Stomach (tissue), 9 donors: ENCODE data around the gene BCR. TPM values are rescaled to one million over a fixed set of nuclear protein-coding genes. Genes with fewer than 3 reads are reported as not detected.
A peak's percentile ranks its signal among the peaks of the same experiment; 100 is the strongest.
"Not testable (repeated sequence)": the region's sequence is repeated elsewhere in the genome, so short reads cannot be mapped to it uniquely, and the experiment has no call there.

Experiments used
- DNase-seq, 2 donors: peaks; one replicate each; pipeline versions ENCODE4 v3.0.0 to v3.0.0-alpha.2; 2013 to 2019
- H3K27ac ChIP-seq, 5 donors: fragments of 200-600 bp in 4 of 5; sonication (generic) in 4 of 5; one replicate each; pipeline ENCODE4 v1.5.1; 2013 to 2019; ENCODE audit warnings: mild to moderate bottlenecking in 1 of 5, moderate library complexity in 1 of 5
- H3K27me3 ChIP-seq, 3 donors: fragments of 200-600 bp; sonication (generic); one replicate each; pipeline ENCODE4 v1.5.1; 2017 to 2019; ENCODE audit warnings: mixed run types in 1 of 3
- H3K36me3 ChIP-seq, 4 donors: fragments of 200-600 bp; sonication (generic); 1 replicate in 3 of 4; 2 replicates in 1 of 4; pipeline ENCODE4 v1.5.1; 2016 to 2019
- H3K4me1 ChIP-seq, 4 donors: fragments of 200-600 bp; sonication (generic); one replicate each; pipeline ENCODE4 v1.5.1; 2016 to 2019
- H3K4me3 ChIP-seq, 4 donors: fragments of 200-600 bp; sonication (generic) in 3 of 4; one replicate each; pipeline ENCODE4 v1.5.1; 2016 to 2019; ENCODE audit warnings: mild to moderate bottlenecking in 1 of 4
- H3K9me3 ChIP-seq, 4 donors: fragments of 200-600 bp; sonication (generic); one replicate each; pipeline ENCODE4 v1.5.1; 2016 to 2019
- CTCF ChIP-seq, 7 experiments: fragments of 450-650 bp in 4 of 7; fragments of 200-600 bp in 3 of 7; sonication (generic) in 3 of 7; IDR thresholded peaks; one replicate each; pipeline ENCODE4 v1.5.1; 2016 to 2019; ENCODE audit warnings: antibody characterized with exemption in 7 of 7, control low read depth in 2 of 7, mild to moderate bottlenecking in 1 of 7
- EP300 ChIP-seq: sonication (generic); formaldehyde crosslinking; IDR thresholded peaks from one replicate; pipeline ENCODE4 v1.6.1; 2017; ENCODE audit warnings: antibody characterized with exemption
- POLR2A ChIP-seq, 4 donors: fragments of 450-650 bp; IDR thresholded peaks; one replicate each; pipeline ENCODE4 v1.6.1; 2016; ENCODE audit warnings: antibody characterized with exemption in 4 of 4, control low read depth in 2 of 4, mild to moderate bottlenecking in 1 of 4, moderate library complexity in 1 of 4
- POLR2AphosphoS5 ChIP-seq, 3 donors: sonication (generic); formaldehyde crosslinking; IDR thresholded peaks; one replicate each; pipeline ENCODE4 v1.6.1; 2016; ENCODE audit warnings: antibody characterized with exemption in 3 of 3
- WGBS, 5 donors: extraction: QIAGEN DNeasy Blood & Tissue Kit in 3 of 5; methylation state at CpG; one replicate each; pipeline versions ENCODE4 v1.1.5 to v1.1.7; 2013 to 2018; 5-methylcytosine and 5-hydroxymethylcytosine counted together
- intact Hi-C: fragments of 100-400 bp; cut with DNase I; formaldehyde crosslinking; loops from one replicate; pipeline ENCODE4 v1.15.1; 2023; ENCODE audit warnings: low total_unique reads
- polyA plus RNA-seq, 3 donors: library from polyadenylated mRNA; stranded (reverse); fragments of 200-250 nt; gene quantifications; one replicate each; pipeline ENCODE4 v1.2.3, GENCODE V29; 2013
- total RNA-seq, 5 donors: library from RNA; depleted of rRNA; stranded (reverse); fragments of >200 nt; gene quantifications; one replicate each; pipeline versions ENCODE4 v1.1.0 to v1.2.3, GENCODE V29; 2014 to 2016
- donor health status: healthy with polysubstance abuse.
- donor health status: Bipolar disorder and iron deficiency.
- donor health status: healthy.

BCR gene
- total and polyA plus RNA-seq, 8 donors: 10.4 to 80.1 (median 19.6) TPM

DNA sequence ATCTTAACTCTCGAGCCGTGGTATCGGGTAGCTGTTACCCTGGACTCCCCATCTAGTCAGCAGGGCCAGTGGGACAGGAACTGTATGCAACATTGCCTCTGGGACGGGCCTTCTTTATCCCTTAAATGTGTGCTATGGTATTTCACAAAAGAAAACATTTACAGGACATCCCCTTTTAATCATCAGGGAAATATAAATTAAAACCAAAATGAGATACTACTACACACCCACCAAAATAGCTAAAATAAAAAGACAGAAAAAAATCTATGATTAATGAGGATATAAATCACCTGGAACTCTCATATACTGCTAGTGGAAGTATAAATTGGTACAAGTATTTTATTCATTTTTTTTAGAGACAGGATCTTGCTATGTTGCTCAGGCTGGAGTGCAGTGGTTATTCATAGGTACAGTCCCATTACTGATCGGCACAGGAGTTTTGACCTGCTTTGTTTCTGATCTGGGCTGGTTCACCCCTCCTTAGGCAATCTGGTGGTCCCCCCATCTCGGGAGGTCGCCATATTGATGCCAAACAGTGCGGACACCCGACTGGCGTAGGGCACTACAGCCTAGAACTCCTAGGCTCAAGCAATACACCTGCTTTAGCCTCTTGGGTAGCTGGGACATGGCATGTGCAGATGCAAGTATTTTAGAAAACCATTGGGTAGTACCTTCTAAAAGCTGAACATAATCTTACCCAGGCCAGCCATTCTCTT, 47.8 kb upstream of the BCR start:
- intact Hi-C loops: loop anchor here (10.0 kb wide), 1 partner anchor 278 kb away; no protein-coding TSS in a partner anchor
- Histone ChIP-seq H3K27me3 (no peaks in the 10 kb centered on the region), H3K27ac (no peak overlapping the region), H3K36me3 (no peaks in the 10 kb centered on the region), H3K4me1 (peaks cover 0 to 11% (median 7%) of the 10 kb centered on the region in 4 donors), H3K4me3 (no peak overlapping the region), H3K9me3 (no peaks in the 10 kb centered on the region)
- WGBS, 5 donors: 88 to 94% (median 91%) methylated on average over 10 of the region's 10 CpGs
- no peak for DNase-seq
- TF ChIP-seq CTCF (IDR thresholded peaks at IDR 0.05) (no peak), EP300 (no peak), POLR2A (IDR thresholded peaks at IDR 0.05) (no peak), POLR2AphosphoS5 (IDR thresholded peaks at IDR 0.05) (no peak)

GRCh38 chr22:23133922-23134321, 46.4 kb upstream of the BCR start:
- TF ChIP-seq POLR2A (IDR thresholded peaks at IDR 0.05): no peak
- TF ChIP-seq POLR2AphosphoS5 (IDR thresholded peaks at IDR 0.05): no peak
- no peak for TF ChIP-seq CTCF (IDR thresholded peaks at IDR 0.05)
- TF ChIP-seq EP300: no peak
- Histone ChIP-seq H3K36me3 (no peaks in the 10 kb centered on the region), H3K9me3 (no peaks in the 10 kb centered on the region), H3K4me3 (no peak overlapping the region), H3K27ac (no peak overlapping the region), H3K4me1 (peaks cover 0 to 13% (median 2%) of the 10 kb centered on the region in 4 donors), H3K27me3 (no peaks in the 10 kb centered on the region)
- intact Hi-C loops: loop anchor here (10.0 kb wide), 1 partner anchor 279 kb away; no protein-coding TSS in a partner anchor
- WGBS, 5 donors: 90 to 95% (median 94%) methylated on average over 6 to 10 of the region's 10 CpGs
- no peak for DNase-seq

GRCh38 chr22:23136991-23137390, 43.3 kb upstream of the BCR start:
- WGBS, 5 donors: 72 to 100% (median 77%) methylated on average over 3 to 4 of the region's 4 CpGs; no CpG with 5 or more reads in 1 of the 5 donors
- H3K27ac ChIP-seq: peak overlapping the region in 1 of 5 donors; percentile 68
- not testable (repeated sequence) for H3K9me3 ChIP-seq, H3K27me3 ChIP-seq, DNase-seq, H3K36me3 ChIP-seq, H3K4me3 ChIP-seq
- intact Hi-C loops: loop anchor here (10.0 kb wide), 1 partner anchor 282 kb away; no protein-coding TSS in a partner anchor
- peaks cover 8 to 21% (median 10%) of the 10 kb centered on the region in 4 donors for H3K4me1 ChIP-seq

- H3K9me3 ChIP-seq: no peaks in the 10 kb centered on the region
- H3K27ac ChIP-seq: peak overlapping the region in 3 of 5 donors; percentile 18 to 68 (median 50)
- no peak for DNase-seq
- TF ChIP-seq POLR2AphosphoS5 (IDR thresholded peaks at IDR 0.05) (no peak), EP300 (no peak), POLR2A (IDR thresholded peaks at IDR 0.05) (no peak), CTCF (IDR thresholded peaks at IDR 0.05) (no peak)
- H3K36me3 ChIP-seq: no peaks in the 10 kb centered on the region
- no peak overlapping the region for H3K4me3 ChIP-seq
- H3K4me1 ChIP-seq: peaks cover 12 to 26% (median 15%) of the 10 kb centered on the region in 4 donors
- no peaks in the 10 kb centered on the region for H3K27me3 ChIP-seq
- intact Hi-C loops: loop anchor here (10.0 kb wide), 1 partner anchor 283 kb away; no protein-coding TSS in a partner anchor
- 52 to 62% (median 53%) methylated on average over 3 of the region's 3 CpGs for WGBS, 5 donors
Measured at GRCh38 chr22:23137468-23137867, 42.8 kb upstream of the BCR start.
